ENCODE measurements around the gene TAOK2. TPM values are rescaled to one million over a fixed set of nuclear protein-coding genes. Genes with fewer than 3 reads are reported as not detected.
"Not testable (repeated sequence)": the region's sequence is repeated elsewhere in the genome, so short reads cannot be mapped to it uniquely, and the experiment has no call there.

TAOK2 gene
- total RNA-seq, 2 donors from 2014 or later, result 39.6 to 66.8 TPM

DNA sequence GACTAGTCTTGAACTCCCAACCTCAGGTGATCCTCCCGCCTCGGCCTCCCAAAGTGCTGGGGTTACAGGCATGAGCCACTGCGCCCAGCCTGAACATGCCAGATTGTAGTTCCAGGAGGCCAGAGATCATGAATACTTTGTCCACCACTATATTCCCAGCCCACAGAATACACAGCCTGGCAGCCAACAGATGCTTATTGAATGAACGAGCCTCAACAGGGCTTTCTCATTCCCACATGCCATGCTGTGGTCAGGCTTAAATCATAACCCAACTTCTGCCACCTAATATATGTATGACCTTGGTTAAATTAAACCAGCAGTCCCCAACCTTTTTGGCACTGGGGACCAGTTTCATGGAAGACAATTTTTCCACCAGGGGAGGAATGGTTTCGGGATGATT is 14.9 kb upstream of the TAOK2 start:
- ATAC-seq, result no peak
- Mint-ChIP-seq H3K9me3 (no peaks in the 10 kb centered on the region), H3K27ac (no peak overlapping the region), H3K4me1 (ENCODE audit: low read depth in 2 of 2) (peaks cover 15 to 16% of the 10 kb centered on the region in 2 donors), H3K27me3 (no peaks in the 10 kb centered on the region), H3K4me3 (no peak overlapping the region), H3K36me3 (no peaks in the 10 kb centered on the region)
- DNase-seq (ENCODE audit: low spot score), result no peak

DNA sequence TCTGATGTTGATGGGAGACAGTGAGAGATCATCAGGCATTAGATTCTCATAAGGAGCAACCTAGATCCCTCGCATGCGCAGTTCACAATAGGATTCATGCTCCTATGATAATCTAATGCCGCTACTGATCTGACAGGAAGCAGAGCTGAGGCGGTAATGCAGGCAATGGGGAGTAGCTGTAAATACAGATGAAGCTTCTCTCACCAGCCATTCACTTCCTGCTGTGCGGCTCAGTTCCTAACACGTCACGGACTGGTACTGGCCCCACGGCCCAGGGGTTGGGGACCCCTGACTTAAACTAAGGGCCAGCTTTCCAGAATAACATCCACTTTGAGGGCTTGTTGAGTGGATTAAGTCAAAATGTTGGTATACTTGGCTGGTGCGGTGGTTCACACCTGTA is 14.4 kb upstream of the TAOK2 start:
- H3K36me3 Mint-ChIP-seq, result no peaks in the 10 kb centered on the region
- no peak overlapping the region for H3K27ac Mint-ChIP-seq
- no peaks in the 10 kb centered on the region for H3K9me3 Mint-ChIP-seq
- peaks cover 15 to 16% of the 10 kb centered on the region in 2 donors for H3K4me1 Mint-ChIP-seq (ENCODE audit: low read depth in 2 of 2)
- H3K4me3 Mint-ChIP-seq, result no peak overlapping the region
- DNase-seq (ENCODE audit: low spot score) (no peak), ATAC-seq (no peak)
- no peaks in the 10 kb centered on the region for H3K27me3 Mint-ChIP-seq

DNA sequence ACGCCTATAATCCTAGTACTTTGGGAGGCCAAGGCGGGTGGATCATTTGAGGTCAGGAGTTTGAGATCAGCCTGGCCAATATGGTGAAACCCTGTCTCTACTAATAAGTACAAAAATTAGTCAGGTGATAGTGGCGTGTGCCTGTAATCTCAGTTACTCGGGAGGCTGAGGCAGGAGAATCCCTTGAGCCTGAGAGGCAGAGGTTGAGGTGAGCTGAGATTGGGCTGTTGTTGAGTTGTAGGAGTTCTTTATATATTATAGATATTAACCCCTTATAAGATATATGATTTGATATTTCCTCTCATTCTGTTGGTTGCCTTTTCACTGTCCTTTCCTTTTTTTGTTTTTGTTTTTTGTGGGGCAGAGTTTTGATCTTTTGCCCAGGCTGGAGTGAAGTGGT is 13.8 kb upstream of the TAOK2 start:
- H3K27ac Mint-ChIP-seq; ATAC-seq; H3K36me3 Mint-ChIP-seq; DNase-seq (ENCODE audit: low spot score); H3K4me3 Mint-ChIP-seq; H3K27me3 Mint-ChIP-seq; H3K9me3 Mint-ChIP-seq: not testable (repeated sequence)
- H3K4me1 Mint-ChIP-seq (ENCODE audit: low read depth in 2 of 2), result peaks cover 15 to 16% of the 10 kb centered on the region in 2 donors

DNA sequence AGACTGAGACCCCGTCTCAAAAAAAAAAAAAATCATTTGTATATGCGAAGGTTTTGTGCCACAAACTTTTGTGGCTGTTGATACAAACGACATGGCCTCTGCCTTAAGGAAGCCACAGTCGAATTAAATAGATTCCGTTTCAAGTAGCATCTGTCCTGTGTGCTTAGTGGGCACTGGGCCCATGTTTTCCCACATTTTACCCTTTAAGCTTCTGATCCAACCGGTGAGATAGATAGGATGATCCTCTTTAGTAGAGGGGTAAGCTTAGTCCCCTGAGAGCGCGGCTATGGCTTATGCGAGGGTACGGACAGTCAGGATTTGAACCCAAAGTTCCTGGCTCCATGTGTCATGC is 12.6 kb upstream of the TAOK2 start:
- H3K4me1 Mint-ChIP-seq (ENCODE audit: low read depth in 2 of 2), result peaks cover 15 to 16% of the 10 kb centered on the region in 2 donors
- no peaks in the 10 kb centered on the region for H3K36me3 Mint-ChIP-seq
- H3K9me3 Mint-ChIP-seq, result no peaks in the 10 kb centered on the region
- H3K27me3 Mint-ChIP-seq, result no peaks in the 10 kb centered on the region
- H3K4me3 Mint-ChIP-seq, result peak overlapping the region; percentile 96
- no peak for DNase-seq (ENCODE audit: low spot score)
- no peak for ATAC-seq
- peak overlapping the region; percentile 70 to 84 for H3K27ac Mint-ChIP-seq

DNA sequence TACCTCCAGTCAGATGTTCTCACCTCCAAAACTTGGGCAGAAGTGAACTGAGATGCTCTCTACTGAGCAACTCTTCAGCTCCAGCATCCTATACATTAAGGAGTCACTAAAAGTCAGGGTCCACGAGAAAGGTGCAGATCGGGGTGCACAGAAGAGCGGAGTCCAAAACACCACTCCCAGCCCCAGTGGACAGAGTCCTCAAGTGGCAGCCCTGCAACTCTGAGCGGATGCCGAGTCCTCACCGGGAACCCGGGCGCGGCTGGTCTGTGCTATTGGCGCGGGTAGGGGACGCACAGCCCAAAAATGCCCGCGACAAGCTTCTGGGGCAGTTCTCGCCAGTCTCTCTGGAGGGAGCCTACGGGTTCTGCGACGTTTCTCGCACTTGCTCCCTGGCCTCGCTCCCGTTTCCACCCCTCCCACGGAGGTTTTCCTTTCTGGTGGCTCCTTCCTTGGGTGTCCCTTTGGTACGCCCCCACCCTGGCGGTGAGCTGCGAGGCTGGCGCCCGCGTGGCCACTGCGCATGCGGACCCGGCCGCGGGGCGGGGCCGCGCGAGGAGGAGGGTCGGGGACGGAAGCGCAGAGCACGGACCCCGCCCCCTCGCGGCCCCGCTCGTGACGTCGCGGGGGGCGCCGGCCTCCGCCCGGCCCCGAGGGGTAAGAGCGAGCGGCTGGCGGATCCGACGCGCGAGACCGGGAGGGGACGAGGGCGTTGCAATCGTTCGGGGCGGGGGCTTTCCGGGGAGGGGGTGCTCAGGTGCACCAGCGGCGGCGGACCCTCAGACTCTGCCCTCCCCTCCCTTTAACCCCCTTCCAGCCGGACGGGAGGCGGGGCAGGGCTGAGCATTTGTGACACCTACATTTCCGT is 12.0 kb upstream of the TAOK2 start, which contains the start of gene TMEM219:
Gene TMEM219, plus strand, starts transcription at position 601 of the 865 bp plus-strand sequence. CDS start 1,065 bp downstream, outside the sequence.
- H3K4me1 Mint-ChIP-seq (ENCODE audit: low read depth in 2 of 2), result peaks cover 15 to 16% of the 10 kb centered on the region in 2 donors
- peak within 1 kb of the TSS; percentile 83 to 93 for H3K27ac Mint-ChIP-seq

DNA sequence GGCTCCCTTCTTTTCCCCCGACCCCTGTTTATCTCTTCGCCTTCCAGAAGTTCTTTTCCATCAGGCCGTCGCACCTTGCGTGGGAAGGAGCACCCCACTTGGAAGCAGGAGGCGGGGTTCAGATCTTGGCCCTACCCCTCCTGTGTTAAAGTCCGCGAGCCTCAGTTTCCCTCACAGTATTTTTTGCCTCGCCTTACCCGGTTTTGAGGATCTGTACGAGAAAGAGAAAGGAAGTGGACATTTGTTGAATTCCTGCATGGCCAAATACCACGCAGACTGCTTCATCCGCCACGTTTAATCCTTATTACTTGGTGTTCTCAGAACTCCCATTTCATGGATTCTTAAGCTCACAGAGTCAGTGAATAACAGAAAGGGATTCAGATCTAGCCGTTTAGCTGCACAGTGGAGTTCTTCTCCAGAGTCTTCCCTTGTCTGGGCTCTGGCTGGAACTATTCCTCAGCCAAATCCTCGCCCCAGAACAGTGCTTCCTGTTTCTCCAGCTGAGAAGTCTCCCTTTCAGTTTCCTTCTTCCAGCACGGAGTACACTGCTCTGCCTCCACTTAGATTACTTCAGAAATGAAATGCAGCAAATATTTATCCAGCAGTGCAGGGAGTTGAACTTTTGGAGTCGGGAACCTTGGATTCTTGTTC is 11.2 kb upstream of the TAOK2 start:
- Mint-ChIP-seq H3K4me1 (ENCODE audit: low read depth in 2 of 2) (peaks cover 15 to 16% of the 10 kb centered on the region in 2 donors), H3K27ac (peak overlapping the region; percentile 83 to 93), H3K4me3 (peak overlapping the region; percentile 96), H3K27me3 (no peaks in the 10 kb centered on the region), H3K36me3 (no peaks in the 10 kb centered on the region), H3K9me3 (no peaks in the 10 kb centered on the region)
- no peak for ATAC-seq
- DNase-seq (ENCODE audit: low spot score), result no peak

More for the DNA sequence above, 12.0 kb upstream of the TAOK2 start, which contains the start of gene TMEM219:
- no peaks in the 10 kb centered on the region for H3K27me3 Mint-ChIP-seq
- H3K36me3 Mint-ChIP-seq, result no peaks in the 10 kb centered on the region
- DNase-seq (ENCODE audit: low spot score), result peak; percentile 95
- no peaks in the 10 kb centered on the region for H3K9me3 Mint-ChIP-seq
- peak within 1 kb of the TSS; percentile 96 for H3K4me3 Mint-ChIP-seq
- peak; percentile 95 to 96 for ATAC-seq

DNA sequence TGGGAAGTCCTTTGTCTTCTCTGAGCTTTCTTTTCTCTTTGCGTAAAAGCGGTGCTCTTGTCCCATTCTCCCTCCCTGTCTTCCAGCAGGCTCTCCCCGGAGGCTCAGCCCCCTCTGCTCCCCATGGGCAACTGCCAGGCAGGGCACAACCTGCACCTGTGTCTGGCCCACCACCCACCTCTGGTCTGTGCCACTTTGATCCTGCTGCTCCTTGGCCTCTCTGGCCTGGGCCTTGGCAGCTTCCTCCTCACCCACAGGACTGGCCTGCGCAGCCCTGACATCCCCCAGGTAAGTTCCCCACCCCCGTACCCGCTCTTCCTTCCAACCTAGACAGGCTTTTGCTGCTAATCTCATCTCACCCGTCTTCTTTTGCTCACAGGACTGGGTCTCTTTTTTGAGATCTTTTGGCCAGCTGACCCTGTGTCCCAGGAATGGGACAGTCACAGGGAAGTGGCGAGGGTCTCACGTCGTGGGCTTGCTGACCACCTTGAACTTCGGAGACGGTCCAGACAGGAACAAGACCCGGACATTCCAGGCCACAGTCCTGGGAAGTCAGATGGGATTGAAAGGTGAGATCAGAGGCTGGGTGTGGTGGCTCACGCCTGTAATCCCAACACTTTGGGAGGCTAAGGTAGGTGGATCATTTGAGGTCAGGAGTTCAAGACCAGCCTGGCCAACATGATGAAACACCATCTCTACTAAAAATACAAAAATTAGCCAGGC is 10.5 kb upstream of the TAOK2 start:
- DNase-seq (ENCODE audit: low spot score) (no peak), ATAC-seq (no peak)
- Mint-ChIP-seq H3K4me1 (ENCODE audit: low read depth in 2 of 2) (peaks cover 15 to 16% of the 10 kb centered on the region in 2 donors), H3K27ac (peak overlapping the region; percentile 83 to 93), H3K27me3 (no peaks in the 10 kb centered on the region), H3K9me3 (no peaks in the 10 kb centered on the region), H3K4me3 (peak overlapping the region; percentile 96), H3K36me3 (no peaks in the 10 kb centered on the region)

DNA sequence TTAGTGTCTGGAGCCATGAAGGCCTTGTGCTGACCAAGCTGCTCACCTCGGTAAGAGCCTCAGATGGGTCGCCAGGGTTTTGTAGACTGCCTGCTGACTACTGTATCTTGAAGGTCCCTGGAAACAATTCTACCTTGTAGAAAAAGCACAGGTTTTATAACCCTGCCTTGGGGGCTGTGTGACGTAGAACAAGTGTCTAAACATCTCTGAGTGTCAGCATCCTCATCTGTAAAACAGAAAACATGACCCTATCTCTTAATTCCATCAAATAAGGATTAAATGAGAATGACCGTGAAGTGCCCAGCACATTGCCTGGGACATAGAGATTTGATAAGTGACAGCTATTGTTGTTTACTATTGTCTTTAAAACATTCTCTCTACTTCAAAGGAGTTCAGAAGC is 5.5 kb upstream of the TAOK2 start:
- no peak overlapping the region for H3K27ac Mint-ChIP-seq
- no peak overlapping the region for H3K4me3 Mint-ChIP-seq
- H3K9me3 Mint-ChIP-seq, result no peaks in the 10 kb centered on the region
- DNase-seq (ENCODE audit: low spot score), result no peak
- no peaks in the 10 kb centered on the region for H3K27me3 Mint-ChIP-seq
- ATAC-seq, result no peak
- peaks cover 3 to 13% of the 10 kb centered on the region in 2 donors for H3K4me1 Mint-ChIP-seq (ENCODE audit: low read depth in 2 of 2)
- peaks cover 11% of the 10 kb centered on the region for H3K36me3 Mint-ChIP-seq

DNA sequence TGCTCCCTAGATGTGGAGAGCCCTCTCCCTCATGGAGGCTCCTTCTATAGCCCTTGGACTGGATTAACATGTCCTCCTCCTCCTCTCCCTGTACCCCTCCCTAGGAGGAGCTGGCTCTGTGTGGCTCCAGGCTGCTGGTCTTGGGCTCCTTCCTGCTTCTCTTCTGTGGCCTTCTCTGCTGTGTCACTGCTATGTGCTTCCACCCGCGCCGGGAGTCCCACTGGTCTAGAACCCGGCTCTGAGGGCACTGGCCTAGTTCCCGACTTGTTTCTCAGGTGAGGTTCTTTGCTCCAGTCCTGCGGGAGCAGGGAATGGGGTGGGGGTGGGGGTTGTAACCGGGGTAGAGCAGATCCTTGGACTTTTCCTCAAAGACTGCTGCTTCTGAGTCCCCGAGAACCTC is 2.4 kb upstream of the TAOK2 start:
- Mint-ChIP-seq H3K4me1 (ENCODE audit: low read depth in 2 of 2) (peaks cover 22 to 34% of the 10 kb centered on the region in 2 donors), H3K36me3 (peaks cover 17% of the 10 kb centered on the region), H3K27ac (no peak overlapping the region), H3K4me3 (no peak overlapping the region), H3K9me3 (no peaks in the 10 kb centered on the region), H3K27me3 (no peaks in the 10 kb centered on the region)
- ATAC-seq (no peak), DNase-seq (ENCODE audit: low spot score) (no peak)

DNA sequence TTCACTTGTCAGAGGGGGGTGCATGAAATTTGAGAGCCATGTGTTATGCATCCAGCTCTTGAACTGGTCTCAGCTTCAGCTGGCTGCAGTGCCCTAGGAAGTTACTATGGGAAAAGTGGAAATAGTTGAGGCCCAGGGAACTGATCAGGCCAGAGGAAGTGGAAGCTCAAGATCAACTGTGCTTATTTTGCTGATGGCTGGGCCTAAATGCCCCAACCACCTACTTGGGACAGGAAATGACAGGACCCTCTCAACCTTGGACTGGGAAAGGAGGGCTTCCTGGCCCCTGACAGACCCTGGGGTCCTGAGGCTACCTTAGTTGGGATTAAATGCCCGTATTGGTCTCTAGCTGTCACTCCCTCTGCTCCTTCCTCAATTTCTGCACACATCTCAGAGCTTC is 1.2 kb upstream of the TAOK2 start:
- peak overlapping the region; percentile 99 for H3K4me3 Mint-ChIP-seq
- no peaks in the 10 kb centered on the region for H3K9me3 Mint-ChIP-seq
- H3K4me1 Mint-ChIP-seq (ENCODE audit: low read depth in 2 of 2), result peaks cover 30 to 43% of the 10 kb centered on the region in 2 donors
- H3K27me3 Mint-ChIP-seq, result no peaks in the 10 kb centered on the region
- DNase-seq (ENCODE audit: low spot score), result no peak
- ATAC-seq, result no peak
- peaks cover 17% of the 10 kb centered on the region for H3K36me3 Mint-ChIP-seq
- peak overlapping the region in 1 of 2 donors; percentile 74 for H3K27ac Mint-ChIP-seq

DNA sequence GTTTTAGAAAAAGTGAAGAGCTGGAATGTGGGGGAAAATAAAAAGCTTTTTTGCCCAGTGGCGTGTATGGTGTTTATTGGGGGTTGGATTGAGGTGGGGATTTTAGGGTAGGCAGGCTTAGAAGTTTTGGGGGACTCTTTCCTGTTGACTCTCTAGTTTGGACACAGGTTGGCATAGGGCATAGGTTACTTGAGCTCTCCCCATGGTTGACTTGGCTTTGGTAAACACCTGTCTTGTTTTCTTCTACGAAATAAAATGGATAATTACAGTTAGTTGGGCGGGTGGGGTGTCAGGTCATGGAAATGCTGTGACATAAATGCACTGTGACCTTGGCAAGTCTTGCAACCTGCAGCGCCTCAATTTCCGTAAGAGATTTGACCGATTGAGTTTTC is 680 bp upstream of the TAOK2 start:
- peaks cover 30 to 43% of the 10 kb centered on the region in 2 donors for H3K4me1 Mint-ChIP-seq (ENCODE audit: low read depth in 2 of 2)
- ATAC-seq (no peak), DNase-seq (ENCODE audit: low spot score) (no peak)
- H3K27ac Mint-ChIP-seq, result peak overlapping the region; percentile 74 to 91
- no peaks in the 10 kb centered on the region for H3K9me3 Mint-ChIP-seq
- H3K4me3 Mint-ChIP-seq, result peak overlapping the region; percentile 99
- H3K36me3 Mint-ChIP-seq, result peaks cover 17% of the 10 kb centered on the region
- no peaks in the 10 kb centered on the region for H3K27me3 Mint-ChIP-seq

DNA sequence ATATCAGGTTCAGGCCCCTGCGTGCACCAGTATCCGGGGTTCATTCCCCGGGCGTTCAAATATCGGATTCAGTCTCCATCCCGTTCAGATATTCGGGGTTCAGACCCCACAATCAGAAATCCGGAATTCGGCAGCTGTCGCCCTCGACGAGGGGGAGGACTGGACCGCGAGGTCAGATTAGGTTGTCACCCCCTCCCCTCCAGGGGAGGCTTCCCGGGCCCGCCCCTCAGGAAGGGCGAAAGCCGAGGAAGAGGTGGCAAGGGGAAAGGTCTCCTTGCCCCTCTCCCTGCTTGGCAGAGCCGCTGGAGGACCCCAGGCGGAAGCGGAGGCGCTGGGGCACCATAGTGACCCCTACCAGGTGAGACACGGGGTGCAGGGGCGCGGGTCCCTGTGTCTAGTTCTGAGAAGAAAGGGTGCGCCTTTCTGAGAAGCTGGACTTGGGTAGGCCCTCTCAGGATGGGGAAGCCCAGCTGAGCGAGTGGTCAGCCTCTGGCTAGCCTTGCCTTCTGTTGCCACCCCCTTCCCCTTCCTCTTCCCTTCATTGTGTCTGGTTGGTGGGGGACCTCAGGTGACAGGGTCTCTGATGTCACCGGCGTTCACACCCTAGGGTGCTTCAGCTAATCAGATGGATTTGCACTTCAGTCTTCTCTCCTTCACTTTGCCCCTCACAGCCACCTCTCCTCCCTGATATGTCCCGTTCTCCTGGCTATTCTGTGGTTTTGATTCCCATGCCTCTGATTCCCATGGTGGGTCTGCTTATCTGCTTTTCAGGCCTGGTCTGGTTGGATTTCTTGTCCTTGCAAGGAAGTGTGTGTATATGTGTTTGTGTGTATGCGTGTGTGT is 844 bp downstream of the TAOK2 start:
- H3K9me3 Mint-ChIP-seq, result no peaks in the 10 kb centered on the region
- H3K4me1 Mint-ChIP-seq (ENCODE audit: low read depth in 2 of 2), result peaks cover 30 to 39% of the 10 kb centered on the region in 2 donors
- no peak for ATAC-seq
- no peaks in the 10 kb centered on the region for H3K27me3 Mint-ChIP-seq
- H3K27ac Mint-ChIP-seq, result peak overlapping the region; percentile 74 to 91
- DNase-seq (ENCODE audit: low spot score), result no peak
- peak overlapping the region; percentile 99 for H3K4me3 Mint-ChIP-seq
- peaks cover 13% of the 10 kb centered on the region for H3K36me3 Mint-ChIP-seq

DNA sequence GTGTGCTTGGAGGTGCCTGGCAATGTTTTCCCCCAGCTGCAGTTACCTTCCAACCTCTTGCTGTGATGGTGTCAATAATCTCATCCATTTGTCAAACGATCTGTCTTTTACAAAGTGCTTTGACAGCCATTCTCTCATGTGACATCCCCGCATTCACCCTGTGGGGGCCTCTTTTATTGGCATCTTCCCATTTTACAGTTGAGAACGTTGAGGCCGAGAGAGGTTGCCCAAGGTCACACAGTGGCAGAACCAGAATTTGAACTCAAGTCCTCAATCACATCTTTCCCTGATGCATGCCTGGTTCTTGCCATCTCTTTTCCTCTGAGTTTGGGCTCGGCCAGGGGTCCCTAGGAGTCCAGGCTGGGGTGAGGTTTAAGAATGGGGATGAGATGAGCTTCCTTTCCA is 1.5 kb downstream of the TAOK2 start:
- Mint-ChIP-seq H3K4me1 (ENCODE audit: low read depth in 2 of 2) (peaks cover 30 to 37% of the 10 kb centered on the region in 2 donors), H3K27me3 (no peaks in the 10 kb centered on the region), H3K9me3 (no peaks in the 10 kb centered on the region), H3K4me3 (peak overlapping the region; percentile 99), H3K36me3 (peaks cover 18% of the 10 kb centered on the region), H3K27ac (peak overlapping the region; percentile 74 to 91)
- no peak for ATAC-seq
- DNase-seq (ENCODE audit: low spot score), result no peak

Data from natural killer cell treated with Interleukin-12 subunit alpha and Interleukin-12 subunit beta and Interleukin-15 and Interleukin-18, amount 100 ng/mL, for 72 hours (primary cell).